Daoy (cell line): ENCODE data around the gene TNNI3. TPM values are rescaled to one million over a fixed set of nuclear protein-coding genes. Genes with fewer than 3 reads are reported as not detected.
"Not testable (repeated sequence)": the region's sequence is repeated elsewhere in the genome, so short reads cannot be mapped to it uniquely, and the experiment has no call there.

Experiments used
- DNase-seq: peaks from one replicate; pipeline ENCODE4 v3.0.0-alpha.2; 2015; ENCODE audit warnings: low read depth
- total RNA-seq: library from RNA; depleted of rRNA; stranded (reverse); fragments of >200 nt; shearing (Covaris generic); gene quantifications from 2 replicates; pipeline ENCODE4 v1.2.3, GENCODE V29; 2014; rRNA removed

The TNNI3 gene
- total RNA-seq, 1 experiment from 2014 or later: 0.80 TPM

DNA sequence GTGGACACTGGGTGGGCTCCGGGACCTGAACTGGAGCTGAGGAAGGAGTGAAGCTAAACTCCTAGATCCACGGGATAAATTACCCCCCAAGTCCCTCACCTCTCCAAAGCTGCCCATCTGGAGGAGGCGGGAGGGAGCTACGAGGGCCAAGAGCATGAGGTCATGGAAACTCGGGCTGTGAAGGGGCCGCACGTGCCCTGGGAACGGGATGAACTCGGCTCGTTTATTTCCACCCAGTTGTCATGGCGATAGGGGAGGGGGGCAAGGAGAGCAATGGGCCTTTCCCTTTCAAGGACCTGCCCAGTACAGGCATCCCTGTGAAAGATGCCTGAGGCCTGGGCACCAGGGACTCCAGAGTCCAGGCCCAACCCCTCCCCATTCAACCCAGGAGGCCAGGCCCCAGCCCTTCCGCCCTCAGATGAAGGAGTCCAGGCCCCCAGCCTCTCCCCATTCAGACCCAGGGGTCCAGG is 43.9 kb downstream of the TNNI3 start:
- peak; percentile 81 for DNase-seq

- no peak for DNase-seq
These were observed 44.6 kb downstream of the TNNI3 start for GRCh38 chr19:55112777-55113569.

GRCh38 chr19:55112246-55112776 is 45.2 kb downstream of the TNNI3 start:
- no peak for DNase-seq

DNA sequence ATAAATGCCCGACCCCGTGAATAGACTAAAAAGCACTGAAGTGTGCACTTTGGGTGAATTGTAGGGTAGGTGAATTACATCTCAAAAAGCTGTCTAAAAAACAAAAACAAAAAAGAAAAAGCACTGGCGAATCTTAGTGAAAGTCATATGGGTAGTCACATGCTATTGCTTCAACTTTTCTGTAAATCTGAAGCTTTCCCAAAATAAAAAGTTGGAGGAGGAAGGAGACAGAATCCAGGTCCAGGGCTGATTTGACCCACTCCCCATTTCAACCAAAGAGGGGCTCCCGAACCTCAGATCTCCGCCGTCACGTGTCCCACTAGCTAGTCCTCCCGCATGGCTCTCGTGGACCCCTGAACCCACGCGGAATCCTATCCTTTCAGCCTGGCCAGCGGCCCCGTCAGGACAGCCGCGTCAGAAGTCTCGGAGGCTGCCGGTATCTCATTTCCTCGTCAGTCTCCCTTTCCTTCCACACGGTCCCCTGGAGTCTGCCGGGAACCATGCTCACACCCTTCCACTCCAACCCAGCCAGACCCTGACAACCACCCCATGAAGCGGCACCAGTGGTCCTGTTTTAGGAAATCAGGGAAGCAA is 46.2 kb downstream of the TNNI3 start:
- no peak for DNase-seq

GRCh38 chr19:55109527-55110291 is 47.8 kb downstream of the TNNI3 start:
- no peak for DNase-seq

DNA sequence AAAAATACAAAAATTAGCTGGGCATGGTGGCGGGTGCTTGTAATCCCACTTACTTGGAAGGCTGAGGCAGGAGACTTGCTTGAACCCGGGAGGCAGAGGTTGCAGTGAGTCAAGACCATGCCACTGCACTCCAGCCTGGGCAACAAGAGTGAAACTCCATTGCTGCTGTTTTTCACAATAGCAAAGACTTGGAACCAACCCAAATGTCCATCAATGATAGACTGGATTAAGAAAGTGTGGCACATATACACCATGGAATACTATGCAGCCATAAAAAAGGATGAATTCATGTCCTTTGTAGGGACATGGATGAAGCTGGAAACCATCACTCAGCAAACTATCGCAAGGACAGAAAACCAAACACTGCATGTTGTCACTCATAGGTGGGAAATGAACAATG is 50.3 kb downstream of the TNNI3 start:
- not testable (repeated sequence) for DNase-seq

DNA sequence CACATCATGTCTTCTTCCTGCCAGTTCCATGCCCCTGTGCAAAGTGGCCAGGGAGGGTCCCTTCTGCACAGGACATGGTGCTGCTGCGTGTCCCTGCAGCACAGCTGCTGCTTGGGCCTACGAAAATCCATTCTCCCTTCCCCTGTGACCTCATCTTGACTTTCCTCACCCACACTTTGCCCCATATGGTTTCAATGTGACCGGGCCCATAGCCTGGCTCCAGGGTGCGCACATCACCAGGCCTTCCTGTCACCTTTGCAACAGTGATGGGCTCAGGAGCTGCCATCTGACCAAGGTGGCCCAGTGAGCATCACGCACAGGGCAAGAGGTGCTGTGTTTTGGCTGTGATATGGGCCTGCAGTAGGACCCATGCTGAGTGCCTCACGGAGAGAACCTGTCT is 50.9 kb downstream of the TNNI3 start:
- DNase-seq: no peak

GRCh38 chr19:55105237-55105636 is 52.3 kb downstream of the TNNI3 start:
- no peak for DNase-seq

GRCh38 chr19:55103190-55103589 is 54.3 kb downstream of the TNNI3 start:
- peak; percentile 1 for DNase-seq

Other genes starting within 250 kb of the TNNI3 start
- not detected in 2 replicates for gene NLRP7, start 210.2 kb downstream of the TNNI3 start, total RNA-seq
- gene NLRP2, start 191.4 kb downstream of the TNNI3 start, total RNA-seq: 0.11 TPM in 1 of 2 replicates, not detected in the other
- 0.91 TPM in 1 of 2 replicates, not detected in the other for gene GP6, start 119.5 kb downstream of the TNNI3 start, total RNA-seq
- gene RDH13, start 94.6 kb downstream of the TNNI3 start, total RNA-seq: 14.1 and 17.0 TPM in 2 replicates
- gene EPS8L1, start 81.9 kb downstream of the TNNI3 start, total RNA-seq: 1.6 and 4.9 TPM in 2 replicates
- 41.5 and 44.2 TPM in 2 replicates for gene PPP1R12C, start 40.1 kb downstream of the TNNI3 start, total RNA-seq
- gene TNNT1, start 8.5 kb downstream of the TNNI3 start, total RNA-seq: 22.5 and 23.9 TPM in 2 replicates
- 3.1 and 7.1 TPM in 2 replicates for gene DNAAF3, start 8.9 kb upstream of the TNNI3 start, total RNA-seq
- 0.12 TPM in 1 of 2 replicates, not detected in the other for gene SYT5, start 22.6 kb upstream of the TNNI3 start, total RNA-seq
- gene PTPRH, start 51.8 kb upstream of the TNNI3 start, total RNA-seq: 4.1 and 8.6 TPM in 2 replicates
- gene TMEM86B, start 71.0 kb upstream of the TNNI3 start, total RNA-seq: 0.95 and 1.8 TPM in 2 replicates
- gene PPP6R1, start 101.3 kb upstream of the TNNI3 start, total RNA-seq: 26.5 and 38.0 TPM in 2 replicates
- gene HSPBP1, start 122.4 kb upstream of the TNNI3 start, total RNA-seq: 104 and 113 TPM in 2 replicates
- 6.3 and 9.0 TPM in 2 replicates for gene BRSK1, start 126.3 kb upstream of the TNNI3 start, total RNA-seq
- gene TMEM150B, start 167.6 kb upstream of the TNNI3 start, total RNA-seq: not detected in 2 replicates
- 8.5 and 8.9 TPM in 2 replicates for gene KMT5C, start 182.1 kb upstream of the TNNI3 start, total RNA-seq
- not detected in 2 replicates for gene COX6B2, start 197.0 kb upstream of the TNNI3 start, total RNA-seq
- not detected in 2 replicates for gene GARIN5B, start 205.5 kb upstream of the TNNI3 start, total RNA-seq
- 56.5 and 60.4 TPM in 2 replicates for gene IL11, start 212.7 kb upstream of the TNNI3 start, total RNA-seq
- not detected in 2 replicates for gene TMEM190, start 219.1 kb upstream of the TNNI3 start, total RNA-seq
- gene TMEM238, start 226.6 kb upstream of the TNNI3 start, total RNA-seq: 3.3 and 3.9 TPM in 2 replicates
- 633 and 816 TPM in 2 replicates for gene RPL28, start 228.2 kb upstream of the TNNI3 start, total RNA-seq